Measurements from ENCODE around the gene SUCNR1.

The SUCNR1 gene

GRCh38 chr3:151901644-151902285 is 28.3 kb downstream of the SUCNR1 start:
- no peak overlapping the region for H3K4me3 Mint-ChIP-seq
- H3K27ac Mint-ChIP-seq: no peak overlapping the region
- H3K4me1 Mint-ChIP-seq (ENCODE audit: low read depth): peaks cover 11% of the 10 kb centered on the region

GRCh38 chr3:151903501-151903991 is 30.1 kb downstream of the SUCNR1 start:
- no peak overlapping the region for H3K4me3 Mint-ChIP-seq
- H3K4me1 Mint-ChIP-seq (ENCODE audit: low read depth): peaks cover 11% of the 10 kb centered on the region
- H3K27ac Mint-ChIP-seq: no peak overlapping the region
- no peaks in the 10 kb centered on the region for H3K27me3 Mint-ChIP-seq
- DNase-seq: no peak
- H3K36me3 Mint-ChIP-seq (ENCODE audit: low read depth): no peaks in the 10 kb centered on the region
- no peaks in the 10 kb centered on the region for H3K9me3 Mint-ChIP-seq

More at GRCh38 chr3:151901644-151902285, 28.3 kb downstream of the SUCNR1 start:
- Mint-ChIP-seq H3K36me3 (ENCODE audit: low read depth) (no peaks in the 10 kb centered on the region), H3K27me3 (no peaks in the 10 kb centered on the region), H3K9me3 (no peaks in the 10 kb centered on the region)
- no peak for DNase-seq

- H3K4me1 Mint-ChIP-seq (ENCODE audit: low read depth): peaks cover 5% of the 10 kb centered on the region
- DNase-seq: no peak
- H3K9me3 Mint-ChIP-seq: no peaks in the 10 kb centered on the region
- no peaks in the 10 kb centered on the region for H3K36me3 Mint-ChIP-seq (ENCODE audit: low read depth)
- H3K4me3 Mint-ChIP-seq: no peak overlapping the region
- H3K27me3 Mint-ChIP-seq: no peaks in the 10 kb centered on the region
- no peak overlapping the region for H3K27ac Mint-ChIP-seq
Measured at GRCh38 chr3:151905647-151906046, 32.2 kb downstream of the SUCNR1 start.

GRCh38 chr3:151906751-151907150 is 33.3 kb downstream of the SUCNR1 start:
- H3K4me3 Mint-ChIP-seq: no peak overlapping the region
- no peak for DNase-seq
- no peaks in the 10 kb centered on the region for H3K9me3 Mint-ChIP-seq
- no peaks in the 10 kb centered on the region for H3K36me3 Mint-ChIP-seq (ENCODE audit: low read depth)
- no peaks in the 10 kb centered on the region for H3K4me1 Mint-ChIP-seq (ENCODE audit: low read depth)
- no peaks in the 10 kb centered on the region for H3K27me3 Mint-ChIP-seq
- H3K27ac Mint-ChIP-seq: no peak overlapping the region

GRCh38 chr3:151908399-151908798 is 35.0 kb downstream of the SUCNR1 start:
- no peaks in the 10 kb centered on the region for H3K36me3 Mint-ChIP-seq (ENCODE audit: low read depth)
- no peaks in the 10 kb centered on the region for H3K4me1 Mint-ChIP-seq (ENCODE audit: low read depth)
- no peak overlapping the region for H3K4me3 Mint-ChIP-seq
- DNase-seq: no peak
- H3K27ac Mint-ChIP-seq: no peak overlapping the region
- no peaks in the 10 kb centered on the region for H3K9me3 Mint-ChIP-seq
- no peaks in the 10 kb centered on the region for H3K27me3 Mint-ChIP-seq

- no peaks in the 10 kb centered on the region for H3K4me1 Mint-ChIP-seq (ENCODE audit: low read depth)
- no peak overlapping the region for H3K4me3 Mint-ChIP-seq
- no peaks in the 10 kb centered on the region for H3K9me3 Mint-ChIP-seq
- no peaks in the 10 kb centered on the region for H3K36me3 Mint-ChIP-seq (ENCODE audit: low read depth)
- no peak for DNase-seq
- no peaks in the 10 kb centered on the region for H3K27me3 Mint-ChIP-seq
- no peak overlapping the region for H3K27ac Mint-ChIP-seq
Measured at GRCh38 chr3:151909681-151910405, 36.4 kb downstream of the SUCNR1 start.

- no peaks in the 10 kb centered on the region for H3K9me3 Mint-ChIP-seq
- H3K27ac Mint-ChIP-seq: no peak overlapping the region
- H3K4me1 Mint-ChIP-seq (ENCODE audit: low read depth): no peaks in the 10 kb centered on the region
- DNase-seq: no peak
- H3K36me3 Mint-ChIP-seq (ENCODE audit: low read depth): no peaks in the 10 kb centered on the region
- no peak overlapping the region for H3K4me3 Mint-ChIP-seq
- H3K27me3 Mint-ChIP-seq: no peaks in the 10 kb centered on the region
Measured at GRCh38 chr3:151911462-151911861, 38.0 kb downstream of the SUCNR1 start.

GRCh38 chr3:151912028-151912427 is 38.6 kb downstream of the SUCNR1 start:
- no peak overlapping the region for H3K27ac Mint-ChIP-seq

GRCh38 chr3:151916781-151917180 is 43.3 kb downstream of the SUCNR1 start:
- no peaks in the 10 kb centered on the region for H3K36me3 Mint-ChIP-seq (ENCODE audit: low read depth)
- no peak overlapping the region for H3K4me3 Mint-ChIP-seq
- H3K27ac Mint-ChIP-seq: no peak overlapping the region
- no peak for DNase-seq
- no peaks in the 10 kb centered on the region for H3K9me3 Mint-ChIP-seq
- peaks cover 7% of the 10 kb centered on the region for H3K4me1 Mint-ChIP-seq (ENCODE audit: low read depth)
- H3K27me3 Mint-ChIP-seq: no peaks in the 10 kb centered on the region

More at GRCh38 chr3:151912028-151912427, 38.6 kb downstream of the SUCNR1 start:
- H3K4me3 Mint-ChIP-seq: no peak overlapping the region
- H3K36me3 Mint-ChIP-seq (ENCODE audit: low read depth): no peaks in the 10 kb centered on the region
- H3K4me1 Mint-ChIP-seq (ENCODE audit: low read depth): no peaks in the 10 kb centered on the region
- no peak for DNase-seq
- no peaks in the 10 kb centered on the region for H3K27me3 Mint-ChIP-seq
- H3K9me3 Mint-ChIP-seq: no peaks in the 10 kb centered on the region

- Mint-ChIP-seq H3K36me3 (ENCODE audit: low read depth) (no peaks in the 10 kb centered on the region), H3K9me3 (no peaks in the 10 kb centered on the region), H3K27me3 (no peaks in the 10 kb centered on the region), H3K4me1 (ENCODE audit: low read depth) (peaks cover 7% of the 10 kb centered on the region), H3K27ac (no peak overlapping the region), H3K4me3 (no peak overlapping the region)
- DNase-seq: no peak
Measured at GRCh38 chr3:151918253-151919029, 45.0 kb downstream of the SUCNR1 start.

GRCh38 chr3:151919030-151919328 is 45.5 kb downstream of the SUCNR1 start:
- no peak overlapping the region for H3K4me3 Mint-ChIP-seq
- no peaks in the 10 kb centered on the region for H3K27me3 Mint-ChIP-seq
- H3K27ac Mint-ChIP-seq: no peak overlapping the region
- no peaks in the 10 kb centered on the region for H3K36me3 Mint-ChIP-seq (ENCODE audit: low read depth)
- no peaks in the 10 kb centered on the region for H3K9me3 Mint-ChIP-seq
- H3K4me1 Mint-ChIP-seq (ENCODE audit: low read depth): peaks cover 7% of the 10 kb centered on the region
- DNase-seq: no peak

GRCh38 chr3:151919446-151919845 is 46.0 kb downstream of the SUCNR1 start:
- Mint-ChIP-seq H3K9me3 (no peaks in the 10 kb centered on the region), H3K27me3 (no peaks in the 10 kb centered on the region), H3K36me3 (ENCODE audit: low read depth) (no peaks in the 10 kb centered on the region), H3K27ac (peak overlapping the region; percentile 6), H3K4me3 (no peak overlapping the region), H3K4me1 (ENCODE audit: low read depth) (peaks cover 9% of the 10 kb centered on the region)
- no peak for DNase-seq

- Mint-ChIP-seq H3K27ac (no peak overlapping the region), H3K36me3 (ENCODE audit: low read depth) (no peaks in the 10 kb centered on the region), H3K27me3 (no peaks in the 10 kb centered on the region), H3K4me1 (ENCODE audit: low read depth) (peaks cover 6% of the 10 kb centered on the region), H3K4me3 (no peak overlapping the region), H3K9me3 (no peaks in the 10 kb centered on the region)
- no peak for DNase-seq
Measured at GRCh38 chr3:151923901-151924300, 50.5 kb downstream of the SUCNR1 start.

GRCh38 chr3:151924753-151925152 is 51.3 kb downstream of the SUCNR1 start:
- H3K27ac Mint-ChIP-seq: no peak overlapping the region
- H3K27me3 Mint-ChIP-seq: no peaks in the 10 kb centered on the region
- no peak overlapping the region for H3K4me3 Mint-ChIP-seq
- H3K9me3 Mint-ChIP-seq: no peaks in the 10 kb centered on the region
- H3K36me3 Mint-ChIP-seq (ENCODE audit: low read depth): no peaks in the 10 kb centered on the region
- DNase-seq: no peak
- peaks cover 1% of the 10 kb centered on the region for H3K4me1 Mint-ChIP-seq (ENCODE audit: low read depth)

GRCh38 chr3:151925419-151925818 is 52.0 kb downstream of the SUCNR1 start:
- DNase-seq: no peak
- Mint-ChIP-seq H3K9me3 (no peaks in the 10 kb centered on the region), H3K36me3 (ENCODE audit: low read depth) (no peaks in the 10 kb centered on the region), H3K27me3 (no peaks in the 10 kb centered on the region), H3K4me1 (ENCODE audit: low read depth) (peaks cover 1% of the 10 kb centered on the region), H3K4me3 (no peak overlapping the region), H3K27ac (no peak overlapping the region)

All from activated T-cell treated with anti-CD3 and anti-CD28 coated beads, Interleukin-2, amount 50 U/mL, for 24 hours (primary cell).